A204.1 (cell line): ENCODE measurements around the gene DUSP8.
"Not testable (repeated sequence)": the region's sequence is repeated elsewhere in the genome, so short reads cannot be mapped to it uniquely, and the experiment has no call there.

ENCODE experiments used
- FAIRE-seq: peaks from 2 replicates; lab custom pipeline; 2012; peaks lifted over from hg19 to GRCh38; lab: Jason Lieb, UNC

The DUSP8 gene

GRCh38 chr11:1589191-1589963, 17.3 kb upstream of the DUSP8 start:
- not testable (repeated sequence) for FAIRE-seq

- FAIRE-seq, result no peak
Observed at GRCh38 chr11:1586699-1587098, 14.6 kb upstream of the DUSP8 start.

GRCh38 chr11:1584661-1585370, 12.7 kb upstream of the DUSP8 start, which contains the start of gene KRTAP5-1:
Gene KRTAP5-1 (minus strand): TSS chr11:1585283. CDS start chr11:1585249, 34 bp downstream.
- not testable (repeated sequence) for FAIRE-seq

- not testable (repeated sequence) for FAIRE-seq
Observed at GRCh38 chr11:1582909-1583308, 10.8 kb upstream of the DUSP8 start.

GRCh38 chr11:1581976-1582375, 9.9 kb upstream of the DUSP8 start:
- FAIRE-seq, result no peak

GRCh38 chr11:1576825-1577224, 4.8 kb upstream of the DUSP8 start:
- no peak for FAIRE-seq

- FAIRE-seq, result not testable (repeated sequence)
Observed at GRCh38 chr11:1575756-1576155, 3.7 kb upstream of the DUSP8 start.

GRCh38 chr11:1574933-1575242, 2.8 kb upstream of the DUSP8 start:
- no peak for FAIRE-seq

- FAIRE-seq, result no peak
Observed at GRCh38 chr11:1574238-1574932, 2.3 kb upstream of the DUSP8 start.

- FAIRE-seq, result no peak
Observed at GRCh38 chr11:1573903-1574237, 1.8 kb upstream of the DUSP8 start.

GRCh38 chr11:1573077-1573902, 1.2 kb upstream of the DUSP8 start:
- FAIRE-seq, result no peak

- no peak for FAIRE-seq
Observed at GRCh38 chr11:1571760-1572196, 293 bp downstream of the DUSP8 start.

- no peak for FAIRE-seq
Observed at GRCh38 chr11:1570896-1571759, 943 bp downstream of the DUSP8 start.

- no peak for FAIRE-seq
Observed at GRCh38 chr11:1570531-1570895, 1.6 kb downstream of the DUSP8 start.

- FAIRE-seq, result no peak
Observed at GRCh38 chr11:1570001-1570453, 2.0 kb downstream of the DUSP8 start.

GRCh38 chr11:1569251-1569780, 2.8 kb downstream of the DUSP8 start:
- FAIRE-seq, result no peak

- FAIRE-seq, result no peak
Observed at GRCh38 chr11:1568441-1568911, 3.6 kb downstream of the DUSP8 start.

GRCh38 chr11:1567721-1568100, 4.4 kb downstream of the DUSP8 start:
- no peak for FAIRE-seq

GRCh38 chr11:1567052-1567720, 4.9 kb downstream of the DUSP8 start:
- no peak for FAIRE-seq

- no peak for FAIRE-seq
Observed at GRCh38 chr11:1566381-1567051, 5.6 kb downstream of the DUSP8 start.
